SK-N-SH (cell line): Measurements from ENCODE around the gene SIGMAR1. TPM values are rescaled to one million over a fixed set of nuclear protein-coding genes. Genes with fewer than 3 reads are reported as not detected.

ENCODE experiments used
- CTCF ChIA-PET: fragments of 300-600, 350-600 bp; formaldehyde crosslinking; extraction: SDS; loops from one replicate; lab custom pipeline; 2021; lab: Yijun Ruan, JAX
- POLR2A ChIA-PET: fragments of 350-600 bp; sonication (Branson Sonifier 250); formaldehyde crosslinking; extraction: SDS; loops from one replicate; lab custom pipeline; 2020; ENCODE audit warnings: antibody characterized with exemption, inconsistent platforms; lab: Yijun Ruan, JAX
- DNase-seq: peaks from one replicate; pipeline ENCODE4 v3.0.0; 2012
- H2AFZ ChIP-seq: fragments of 200-600 bp; sonication (generic); 2 replicates; pipeline ENCODE4 v1.8.1; 2016; ENCODE audit warnings: antibody characterized with exemption, mild to moderate bottlenecking, low read depth
- H3F3A ChIP-seq: fragments of 200-600 bp; sonication (generic); replicated peaks from 2 replicates; pipeline ENCODE3; 2016; ENCODE audit warnings: antibody characterized with exemption, mild to moderate bottlenecking; ENCODE audit not compliant: insufficient read depth
- H3K27ac ChIP-seq, 2 experiments: fragments of 200-500 bp in 1 of 2; fragments of 200-600 bp in 1 of 2; sonication (Bioruptor generic) in 1 of 2; sonication (generic), shearing (Covaris generic) in 1 of 2; 2 replicates each; pipeline versions ENCODE4 v1.5.1 to v1.6.1; 2014 to 2016; ENCODE audit warnings: low read depth in 2 of 2, inconsistent platforms in 1 of 2, low read length in 1 of 2, mild to moderate bottlenecking in 1 of 2, mixed read lengths in 1 of 2
- H3K27me3 ChIP-seq: fragments of 200-600 bp; sonication (generic), shearing (Covaris generic); 2 replicates; pipeline ENCODE4 v1.6.1; 2016; ENCODE audit warnings: mixed run types; ENCODE audit not compliant: insufficient read depth
- H3K36me3 ChIP-seq, 2 experiments: fragments of 200-500 bp in 1 of 2; fragments of 200-600 bp in 1 of 2; sonication (Bioruptor generic) in 1 of 2; sonication (generic) in 1 of 2; replicated peaks in 1 of 2; 2 replicates each; pipeline versions ENCODE3 to v1.5.1; 2014 to 2016; ENCODE audit warnings: low read length in 1 of 2, mild to moderate bottlenecking in 1 of 2; ENCODE audit not compliant: insufficient read depth in 2 of 2, control insufficient read depth in 1 of 2
- H3K4me1 ChIP-seq, 2 experiments: fragments of 200-500 bp in 1 of 2; fragments of 200-600 bp in 1 of 2; sonication (Bioruptor generic) in 1 of 2; sonication (generic), shearing (Covaris generic) in 1 of 2; 2 replicates each; pipeline versions ENCODE4 v1.5.1 to v1.6.1; 2014 to 2016; ENCODE audit warnings: low read depth in 1 of 2, low read length in 1 of 2, mixed run types in 1 of 2; ENCODE audit not compliant: insufficient read depth in 2 of 2, control insufficient read depth in 1 of 2
- H3K4me2 ChIP-seq: fragments of 200-600 bp; sonication (generic), shearing (Covaris generic); 2 replicates; pipeline ENCODE4 v1.6.1; 2017; ENCODE audit warnings: mixed run types
- H3K4me3 ChIP-seq, 2 experiments: fragments of 200-500 bp in 1 of 2; fragments of 200-600 bp in 1 of 2; sonication (Bioruptor generic) in 1 of 2; sonication (generic), shearing (Covaris generic) in 1 of 2; 2 replicates each; pipeline versions ENCODE4 v1.5.1 to v1.8.1; 2014 to 2016; ENCODE audit warnings: low read depth in 2 of 2, inconsistent platforms in 1 of 2, low read length in 1 of 2, mild to moderate bottlenecking in 1 of 2, mixed read lengths in 1 of 2, moderate library complexity in 1 of 2
- H3K79me2 ChIP-seq: fragments of 200-600 bp; sonication (generic); 2 replicates; pipeline ENCODE4 v1.8.1; 2017; ENCODE audit warnings: mild to moderate bottlenecking; ENCODE audit not compliant: insufficient read depth
- H3K9ac ChIP-seq: fragments of 200-600 bp; sonication (generic); 2 replicates; pipeline ENCODE4 v1.6.1; 2017; ENCODE audit warnings: mixed run types
- H3K9me2 ChIP-seq: fragments of 200-600 bp; sonication (generic); 2 replicates; pipeline ENCODE4 v1.6.1; 2017; ENCODE audit warnings: mixed run types
- H3K9me3 ChIP-seq: fragments of 200-600 bp; sonication (generic); 2 replicates; pipeline ENCODE4 v1.6.1; 2017; ENCODE audit warnings: mixed run types, mild to moderate bottlenecking, moderate library complexity
- H4K20me1 ChIP-seq: fragments of 200-600 bp; sonication (generic); 2 replicates; pipeline ENCODE4 v1.6.1; 2017; ENCODE audit warnings: mild to moderate bottlenecking, mixed run types; ENCODE audit not compliant: insufficient read depth
- IRF3 ChIP-seq: fragments of 150-350 bp; IDR thresholded peaks from 2 replicates; pipeline ENCODE4 v1.6.1; 2016; ENCODE audit warnings: mild to moderate bottlenecking, low read depth, low read length
- JUND ChIP-seq: IDR thresholded peaks from 2 replicates; pipeline ENCODE4 v1.4.0; 2012
- MXI1 ChIP-seq: IDR thresholded peaks from 2 replicates; pipeline ENCODE4 v1.6.1; 2012; ENCODE audit warnings: mild to moderate bottlenecking, low read depth, low read length, improper control_type of control experiment
- NFIC ChIP-seq: IDR thresholded peaks from 2 replicates; pipeline ENCODE4 v1.4.0; 2012; ENCODE audit warnings: borderline replicate concordance
- NRF1 ChIP-seq: IDR thresholded peaks from 2 replicates; pipeline ENCODE4 v1.6.1; 2012; ENCODE audit warnings: low read depth, mild to moderate bottlenecking, low read length
- POLR2AphosphoS5 ChIP-seq: IDR thresholded peaks from 2 replicates; pipeline ENCODE4 v1.6.1; 2012; ENCODE audit warnings: low read depth, low read length
- SIN3A ChIP-seq: IDR thresholded peaks from 2 replicates; pipeline ENCODE4 v1.6.1; 2012; ENCODE audit warnings: low read depth, mild to moderate bottlenecking, low read length, moderate library complexity, borderline replicate concordance
- TAF1 ChIP-seq: IDR thresholded peaks from 2 replicates; pipeline ENCODE4 v1.6.1; 2012; ENCODE audit warnings: low read depth, mild to moderate bottlenecking, low read length, moderate library complexity, borderline replicate concordance
- YY1 ChIP-seq: IDR thresholded peaks from 2 replicates; pipeline ENCODE4 v1.4.0; 2012; ENCODE audit warnings: low read depth, mild to moderate bottlenecking
- WGBS: methylation state at CpG from one replicate; pipeline ENCODE4 v1.1.6; 2017; ENCODE audit warnings: low lambda C conversion rate; 5-methylcytosine and 5-hydroxymethylcytosine counted together
- polyA plus RNA-seq, 3 experiments: library from polyadenylated mRNA; depleted of rRNA; stranded (reverse); fragments of >200 nt; gene quantifications; 2 replicates each; pipeline ENCODE4 v1.2.3, GENCODE V29; 2012
- TF ChIP-seq, protein P1 (sequence below): IDR thresholded peaks from 2 replicates; pipeline ENCODE4 v1.4.0; 2012; ENCODE audit warnings: low read depth, borderline replicate concordance
- TF ChIP-seq, protein P2 (sequence below): IDR thresholded peaks from 2 replicates; pipeline ENCODE4; 2012

SIGMAR1 gene
- polyA plus RNA-seq, 1 of the 3 experiments (the other 2 are of a cell fraction), result 79.0 TPM

DNA sequence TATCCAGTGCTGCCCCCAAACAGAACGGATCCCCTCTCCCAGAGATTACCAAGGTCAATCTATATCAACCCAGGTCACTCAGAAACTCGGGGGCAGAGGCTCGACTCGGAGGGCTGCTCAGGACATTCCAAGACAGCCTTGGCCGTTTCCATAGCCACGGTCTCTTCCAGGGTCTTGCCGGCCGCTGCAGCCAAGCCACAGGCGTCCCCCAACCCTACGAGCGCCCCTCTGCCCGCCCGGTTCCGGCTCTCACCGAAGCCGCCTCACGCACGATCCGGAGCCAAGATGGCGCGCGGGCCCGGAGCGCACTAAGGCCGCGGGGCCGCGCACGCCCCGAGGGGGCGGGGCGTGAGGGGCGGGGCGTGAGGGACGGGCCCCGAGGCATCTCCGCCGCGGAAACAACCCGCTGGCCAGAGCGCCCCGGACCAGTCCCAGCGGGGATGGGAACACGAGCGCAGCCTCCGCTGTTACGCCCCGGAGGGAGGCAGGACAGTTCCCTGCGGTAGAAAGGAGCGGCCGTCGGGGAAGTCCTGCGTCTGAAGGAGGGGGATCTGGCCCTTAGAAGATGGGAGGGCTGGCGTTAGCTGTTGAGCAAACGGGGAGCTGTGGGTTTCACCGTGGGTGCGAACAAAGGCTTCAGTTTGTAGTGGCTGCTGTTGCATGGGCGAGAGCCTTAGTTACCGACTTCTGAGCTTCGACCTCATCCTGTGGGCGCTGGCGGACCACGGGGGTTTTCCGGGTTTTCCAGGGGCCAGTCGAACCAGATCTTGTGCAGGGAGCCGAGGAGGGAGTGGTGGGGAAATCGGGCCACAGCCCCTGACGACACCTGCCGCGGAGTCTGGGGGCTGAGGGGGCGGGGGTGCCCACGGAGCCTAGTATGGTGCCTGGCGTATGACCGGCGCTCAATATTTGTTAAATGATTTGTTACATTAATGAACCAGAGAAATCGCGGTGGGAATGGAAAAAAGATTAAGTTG lies 25.5 kb downstream of the SIGMAR1 start, which contains the start of gene RPP25L:
Gene RPP25L (minus strand): TSS at position 287 of the 977 bp plus-strand sequence. CDS start 801 bp downstream, outside the sequence.
- H3K36me3 ChIP-seq, result peaks cover 11 to 21% of the 10 kb centered on the region in 2 experiments
- 2% methylated on average over 31 of the region's 77 CpGs for WGBS
- TF ChIP-seq MXI1 (0 out of 2 replicates have a peak, but pooled peaks have one; percentile 34), NFIC (no peak), POLR2AphosphoS5 (peak; percentile 94), TAF1 (peak; percentile 64), NRF1 (no peak; the same call in 1 of the 2 replicates), YY1 (peak; percentile 86), JUND (no peak), SIN3A (0 out of 2 replicates have a peak, but pooled peaks have one; percentile 39), IRF3 (no peak)
- TF ChIP-seq, protein P1, sequence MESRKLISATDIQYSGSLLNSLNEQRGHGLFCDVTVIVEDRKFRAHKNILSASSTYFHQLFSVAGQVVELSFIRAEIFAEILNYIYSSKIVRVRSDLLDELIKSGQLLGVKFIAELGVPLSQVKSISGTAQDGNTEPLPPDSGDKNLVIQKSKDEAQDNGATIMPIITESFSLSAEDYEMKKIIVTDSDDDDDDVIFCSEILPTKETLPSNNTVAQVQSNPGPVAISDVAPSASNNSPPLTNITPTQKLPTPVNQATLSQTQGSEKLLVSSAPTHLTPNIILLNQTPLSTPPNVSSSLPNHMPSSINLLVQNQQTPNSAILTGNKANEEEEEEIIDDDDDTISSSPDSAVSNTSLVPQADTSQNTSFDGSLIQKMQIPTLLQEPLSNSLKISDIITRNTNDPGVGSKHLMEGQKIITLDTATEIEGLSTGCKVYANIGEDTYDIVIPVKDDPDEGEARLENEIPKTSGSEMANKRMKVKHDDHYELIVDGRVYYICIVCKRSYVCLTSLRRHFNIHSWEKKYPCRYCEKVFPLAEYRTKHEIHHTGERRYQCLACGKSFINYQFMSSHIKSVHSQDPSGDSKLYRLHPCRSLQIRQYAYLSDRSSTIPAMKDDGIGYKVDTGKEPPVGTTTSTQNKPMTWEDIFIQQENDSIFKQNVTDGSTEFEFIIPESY, result no peak
- TF ChIP-seq, protein P2, sequence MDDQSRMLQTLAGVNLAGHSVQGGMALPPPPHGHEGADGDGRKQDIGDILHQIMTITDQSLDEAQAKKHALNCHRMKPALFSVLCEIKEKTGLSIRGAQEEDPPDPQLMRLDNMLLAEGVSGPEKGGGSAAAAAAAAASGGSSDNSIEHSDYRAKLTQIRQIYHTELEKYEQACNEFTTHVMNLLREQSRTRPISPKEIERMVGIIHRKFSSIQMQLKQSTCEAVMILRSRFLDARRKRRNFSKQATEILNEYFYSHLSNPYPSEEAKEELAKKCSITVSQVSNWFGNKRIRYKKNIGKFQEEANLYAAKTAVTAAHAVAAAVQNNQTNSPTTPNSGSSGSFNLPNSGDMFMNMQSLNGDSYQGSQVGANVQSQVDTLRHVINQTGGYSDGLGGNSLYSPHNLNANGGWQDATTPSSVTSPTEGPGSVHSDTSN, result peak; percentile 50; the same call in 1 of the 2 replicates
- H3K9me2 ChIP-seq, result no peaks in the 10 kb centered on the region
- H3K4me2 ChIP-seq, result peak within 1 kb of the TSS; percentile 87
- H3K27me3 ChIP-seq, result no peaks in the 10 kb centered on the region
- H3K4me1 ChIP-seq, result peaks cover 0 to 36% of the 10 kb centered on the region in 2 experiments; a peak in 1 of 4 replicates
- H3K27ac ChIP-seq, result peak within 1 kb of the TSS; percentile 73 to 75
- H3K4me3 ChIP-seq, result peak within 1 kb of the TSS; percentile 66 to 84
- no peaks in the 10 kb centered on the region for H4K20me1 ChIP-seq
- ChIA-PET CTCF (interaction anchor here (0.6 to 8.8 kb wide), 15 partner anchors 9 to 165 kb away, joined by 3 to 256 read pairs (median 6); partner anchors contain the start of genes ARID3C and SIGMAR1), POLR2A (interaction anchor here (0.6 to 1.6 kb wide), 2 partner anchors 26 to 187 kb away, joined by 3 read pairs; no protein-coding TSS in a partner anchor)
- peak within 1 kb of the TSS; percentile 91 for H2AFZ ChIP-seq
- peaks cover 10% of the 10 kb centered on the region; the same call in 1 of the 2 replicates for H3K79me2 ChIP-seq
- H3K9me3 ChIP-seq, result no peaks in the 10 kb centered on the region
- H3K9ac ChIP-seq, result peak within 1 kb of the TSS; percentile 84
- DNase-seq, result peak; percentile 93
- no peaks in the 10 kb centered on the region for H3F3A ChIP-seq
